CD4-positive, alpha-beta T cell treated with Interleukin-21 for 1 hour (primary cell): ENCODE results near the gene FAM177A1.
"Not testable (repeated sequence)": the region's sequence is repeated elsewhere in the genome, so short reads cannot be mapped to it uniquely, and the experiment has no call there.

Experiments
- DNase-seq: peaks from one replicate; pipeline ENCODE4 v3.0.0-alpha.2; 2020

FAM177A1 gene

GRCh38 chr14:35046048-35046750 is at the start of gene FAM177A1:
Gene FAM177A1, plus strand, starts transcription at chr14:35046272. Its CDS starts 192 bp downstream, at chr14:35046464.
- peak; percentile 100 for DNase-seq

- DNase-seq, result no peak
Observed at GRCh38 chr14:34997762-34998161, 48.3 kb upstream of the FAM177A1 start.

- no peak for DNase-seq
Observed at GRCh38 chr14:34999500-34999899, 46.6 kb upstream of the FAM177A1 start.

GRCh38 chr14:35001621-35002020 is 44.5 kb upstream of the FAM177A1 start:
- DNase-seq, result no peak

- no peak for DNase-seq
Observed at GRCh38 chr14:35004839-35005238, 41.2 kb upstream of the FAM177A1 start.

GRCh38 chr14:35016568-35016967 is 29.5 kb upstream of the FAM177A1 start:
- DNase-seq, result no peak

- DNase-seq, result no peak
Observed at GRCh38 chr14:35020713-35021112, 25.4 kb upstream of the FAM177A1 start.

GRCh38 chr14:35028435-35028834 is 17.6 kb upstream of the FAM177A1 start:
- no peak for DNase-seq

GRCh38 chr14:35032562-35032961 is 13.5 kb upstream of the FAM177A1 start:
- no peak for DNase-seq

- DNase-seq, result no peak
Observed at GRCh38 chr14:35034440-35034833, 11.6 kb upstream of the FAM177A1 start.

- not testable (repeated sequence) for DNase-seq
Observed at GRCh38 chr14:35034944-35035554, 11.0 kb upstream of the FAM177A1 start.

GRCh38 chr14:35038312-35038711 is 7.8 kb upstream of the FAM177A1 start:
- not testable (repeated sequence) for DNase-seq

GRCh38 chr14:35042632-35043031 is 3.4 kb upstream of the FAM177A1 start:
- no peak for DNase-seq

GRCh38 chr14:35043046-35043445 is 3.0 kb upstream of the FAM177A1 start:
- no peak for DNase-seq

GRCh38 chr14:35044939-35045797 is 904 bp upstream of the FAM177A1 start:
- no peak for DNase-seq

GRCh38 chr14:35045798-35046047 is 349 bp upstream of the FAM177A1 start:
- DNase-seq, result no peak

GRCh38 chr14:35046751-35047536 is 872 bp downstream of the FAM177A1 start:
- peak; percentile 25 for DNase-seq

GRCh38 chr14:35047976-35048513 is 2.0 kb downstream of the FAM177A1 start:
- DNase-seq, result no peak

GRCh38 chr14:35050652-35051051 is 4.6 kb downstream of the FAM177A1 start:
- DNase-seq, result no peak

- no peak for DNase-seq
Observed at GRCh38 chr14:35051796-35052195, 5.7 kb downstream of the FAM177A1 start.

GRCh38 chr14:35052637-35053036 is 6.6 kb downstream of the FAM177A1 start:
- DNase-seq, result no peak

GRCh38 chr14:35061113-35061791 is 15.2 kb downstream of the FAM177A1 start:
- DNase-seq, result not testable (repeated sequence)
